ENCODE data around the gene YWHAB. TPM values are rescaled to one million over a fixed set of nuclear protein-coding genes. Genes with fewer than 3 reads are reported as not detected.
A peak's percentile ranks its signal among the peaks of the same experiment; 100 is the strongest.

The YWHAB gene
- total RNA-seq, result 100 to 1,000 TPM; 188 to 228 TPM
- 100 to 1,000 TPM; 164 to 196 (median 192) TPM for polyA plus RNA-seq (ENCODE audit: insufficient read length in 6 of 6)
- long read RNA-seq, donor 1, transcript YWHAB-202 (7 exons, 3,109 nt), result minor isoform, 9 of 200 reads
- long read RNA-seq, donor 1, transcript YWHAB-201 (6 exons, 3,049 nt), result major isoform, 115 of 200 reads
- long read RNA-seq, donor 1, partial matches to known transcripts, result 76 of 200 reads
- long read RNA-seq, donor 1, other reads (novel, unspliced or antisense), result 0 of 200 reads
- long read RNA-seq, donor 2, transcript YWHAB-202 (7 exons, 3,109 nt), result minor isoform, 9 of 179 reads
- long read RNA-seq, donor 2, transcript YWHAB-201 (6 exons, 3,049 nt), result major isoform, 68 of 179 reads
- long read RNA-seq, donor 2, partial matches to known transcripts, result 100 of 179 reads
- long read RNA-seq, donor 2, other reads (novel, unspliced or antisense), result 0 of 179 reads
- long read RNA-seq, donor 3, transcript YWHAB-202 (7 exons, 3,109 nt), result minor isoform, 7 of 102 reads
- long read RNA-seq, donor 3, transcript YWHAB-201 (6 exons, 3,049 nt), result major isoform, 81 of 102 reads
- long read RNA-seq, donor 3, partial matches to known transcripts, result 14 of 102 reads
- long read RNA-seq, donor 3, other reads (novel, unspliced or antisense), result 0 of 102 reads
- long read RNA-seq, donor 4, transcript YWHAB-202 (7 exons, 3,109 nt), result minor isoform, 33 of 396 reads
- long read RNA-seq, donor 4, transcript YWHAB-201 (6 exons, 3,049 nt), result major isoform, 282 of 396 reads
- long read RNA-seq, donor 4, partial matches to known transcripts, result 44 of 396 reads
- long read RNA-seq, donor 4, other reads (novel, unspliced or antisense), result 37 of 396 reads
- long read RNA-seq, donor 5, transcript YWHAB-201 (6 exons, 3,049 nt), result major isoform, 98 of 167 reads
- long read RNA-seq, donor 5, transcript YWHAB-202 (7 exons, 3,109 nt), result minor isoform, 5 of 167 reads
- long read RNA-seq, donor 5, partial matches to known transcripts, result 63 of 167 reads
- long read RNA-seq, donor 5, other reads (novel, unspliced or antisense), result 0 of 167 reads
- long read RNA-seq, donor 6, transcript YWHAB-202 (7 exons, 3,109 nt), result minor isoform, 5 of 125 reads
- long read RNA-seq, donor 6, transcript YWHAB-201 (6 exons, 3,049 nt), result major isoform, 59 of 125 reads
- long read RNA-seq, donor 6, partial matches to known transcripts, result 61 of 125 reads
- long read RNA-seq, donor 6, other reads (novel, unspliced or antisense), result 0 of 125 reads
- long read RNA-seq, donor 7, transcript YWHAB-201 (6 exons, 3,049 nt), result major isoform, 28 of 36 reads
- long read RNA-seq, donor 7, partial matches to known transcripts, result 5 of 36 reads
- long read RNA-seq, donor 7, other reads (novel, unspliced or antisense), result 0 of 36 reads
- long read RNA-seq, donor 8, transcript YWHAB-201 (6 exons, 3,049 nt), result major isoform, 57 of 79 reads
- long read RNA-seq, donor 8, transcript YWHAB-202 (7 exons, 3,109 nt), result minor isoform, 10 of 79 reads
- long read RNA-seq, donor 8, partial matches to known transcripts, result 12 of 79 reads
- long read RNA-seq, donor 8, other reads (novel, unspliced or antisense), result 0 of 79 reads
- long read RNA-seq, donor 9, partial matches to known transcripts, result 0 of 1 reads
- long read RNA-seq, donor 9, other reads (novel, unspliced or antisense), result 0 of 1 reads
- long read RNA-seq, donor 10, transcript YWHAB-202 (7 exons, 3,109 nt), result minor isoform, 65 of 614 reads
- long read RNA-seq, donor 10, transcript YWHAB-201 (6 exons, 3,049 nt), result major isoform, 505 of 614 reads
- long read RNA-seq, donor 10, partial matches to known transcripts, result 8 of 614 reads
- long read RNA-seq, donor 10, other reads (novel, unspliced or antisense), result 35 of 614 reads
- long read RNA-seq, donor 11, transcript YWHAB-201 (6 exons, 3,049 nt), result major isoform, 194 of 761 reads
- long read RNA-seq, donor 11, transcript YWHAB-202 (7 exons, 3,109 nt), result minor isoform, 10 of 761 reads
- long read RNA-seq, donor 11, partial matches to known transcripts, result 557 of 761 reads
- long read RNA-seq, donor 11, other reads (novel, unspliced or antisense), result 0 of 761 reads
- long read RNA-seq, donor 12, transcript YWHAB-202 (7 exons, 3,109 nt), result minor isoform, 10 of 209 reads
- long read RNA-seq, donor 12, transcript YWHAB-201 (6 exons, 3,049 nt), result major isoform, 45 of 209 reads
- long read RNA-seq, donor 12, partial matches to known transcripts, result 153 of 209 reads
- long read RNA-seq, donor 12, other reads (novel, unspliced or antisense), result 0 of 209 reads

GRCh38 chr20:44885392-44886265, at the start of gene YWHAB:
Gene YWHAB (plus strand): TSS chr20:44885705. CDS start chr20:44901534, 15,829 bp downstream.
- peaks cover 19 to 50% of the 10 kb centered on the region in 2 donors for H3K4me1 ChIP-seq
- peak within 1 kb of the TSS; percentile 97 to 100 for H3K27ac ChIP-seq
- TF ChIP-seq, protein P1, sequence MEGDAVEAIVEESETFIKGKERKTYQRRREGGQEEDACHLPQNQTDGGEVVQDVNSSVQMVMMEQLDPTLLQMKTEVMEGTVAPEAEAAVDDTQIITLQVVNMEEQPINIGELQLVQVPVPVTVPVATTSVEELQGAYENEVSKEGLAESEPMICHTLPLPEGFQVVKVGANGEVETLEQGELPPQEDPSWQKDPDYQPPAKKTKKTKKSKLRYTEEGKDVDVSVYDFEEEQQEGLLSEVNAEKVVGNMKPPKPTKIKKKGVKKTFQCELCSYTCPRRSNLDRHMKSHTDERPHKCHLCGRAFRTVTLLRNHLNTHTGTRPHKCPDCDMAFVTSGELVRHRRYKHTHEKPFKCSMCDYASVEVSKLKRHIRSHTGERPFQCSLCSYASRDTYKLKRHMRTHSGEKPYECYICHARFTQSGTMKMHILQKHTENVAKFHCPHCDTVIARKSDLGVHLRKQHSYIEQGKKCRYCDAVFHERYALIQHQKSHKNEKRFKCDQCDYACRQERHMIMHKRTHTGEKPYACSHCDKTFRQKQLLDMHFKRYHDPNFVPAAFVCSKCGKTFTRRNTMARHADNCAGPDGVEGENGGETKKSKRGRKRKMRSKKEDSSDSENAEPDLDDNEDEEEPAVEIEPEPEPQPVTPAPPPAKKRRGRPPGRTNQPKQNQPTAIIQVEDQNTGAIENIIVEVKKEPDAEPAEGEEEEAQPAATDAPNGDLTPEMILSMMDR (IDR thresholded peaks at IDR 0.05), result peak; percentile 22 to 44
- H3K27me3 ChIP-seq, result no peaks in the 10 kb centered on the region
- peak within 1 kb of the TSS; percentile 96 to 100 for H3K4me3 ChIP-seq
- ATAC-seq (peak; percentile 99), DNase-seq (peak; percentile 97 to 99 (median 99))
- H3K9me3 ChIP-seq, result no peaks in the 10 kb centered on the region
- H3K36me3 ChIP-seq, result no peaks in the 10 kb centered on the region
- intact Hi-C loops (cut with DNase I), result no loop called here

DNA sequence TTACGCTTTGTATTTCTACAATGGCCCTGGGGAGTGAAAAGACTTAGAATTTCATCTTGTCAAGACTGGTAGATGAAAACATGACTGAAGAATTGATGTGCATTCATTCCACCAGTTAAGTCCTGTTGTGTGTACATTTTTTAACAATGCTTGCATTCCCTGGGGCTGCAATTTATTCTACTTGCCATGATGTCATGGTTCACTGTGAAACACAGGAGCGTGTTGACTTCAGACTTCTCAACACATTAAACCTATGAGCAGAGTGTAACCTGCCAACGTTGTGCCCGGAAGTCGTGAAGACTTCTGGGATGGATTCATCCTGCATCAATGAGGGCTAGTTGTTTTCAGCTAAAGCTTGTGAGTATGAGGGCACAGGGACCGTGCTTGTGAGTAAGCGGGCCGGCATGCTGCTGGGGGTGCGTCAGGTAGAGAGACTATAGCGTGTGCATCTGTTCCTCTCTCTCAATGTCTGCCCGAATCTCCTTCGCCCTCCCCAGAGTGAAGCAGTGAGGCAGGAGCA, 48.8 kb upstream of the YWHAB start:
- TF ChIP-seq, protein P1 (IDR thresholded peaks at IDR 0.05), result no peak
- intact Hi-C loops (cut with DNase I), result no loop called here
- Histone ChIP-seq H3K9me3 (no peaks in the 10 kb centered on the region), H3K4me3 (no peak overlapping the region), H3K36me3 (no peaks in the 10 kb centered on the region), H3K27ac (no peak overlapping the region), H3K4me1 (no peaks in the 10 kb centered on the region), H3K27me3 (peaks cover 0 to 34% of the 10 kb centered on the region in 2 donors)
- ATAC-seq, result no peak
- no peak for DNase-seq

- Histone ChIP-seq H3K27me3 (peaks cover 0 to 38% of the 10 kb centered on the region in 2 donors), H3K4me1 (no peaks in the 10 kb centered on the region), H3K9me3 (no peaks in the 10 kb centered on the region), H3K27ac (no peak overlapping the region), H3K36me3 (no peaks in the 10 kb centered on the region), H3K4me3 (no peak overlapping the region)
- DNase-seq (peak in 1 of 4 donors; percentile 37), ATAC-seq (no peak)
- intact Hi-C loops (cut with DNase I), result no loop called here
- TF ChIP-seq, protein P1 (IDR thresholded peaks at IDR 0.05), result no peak
Measured at GRCh38 chr20:44837946-44838345, 47.6 kb upstream of the YWHAB start.

Measured in left lung (tissue), 14 donors.